Measurements from ENCODE around the gene PRSS1. TPM values are rescaled to one million over a fixed set of nuclear protein-coding genes. Genes with fewer than 3 reads are reported as not detected.

Gene PRSS1
- total RNA-seq, 6 donors from 2014 or later = 9.8 to 20.6 TPM; not detected in 4

DNA sequence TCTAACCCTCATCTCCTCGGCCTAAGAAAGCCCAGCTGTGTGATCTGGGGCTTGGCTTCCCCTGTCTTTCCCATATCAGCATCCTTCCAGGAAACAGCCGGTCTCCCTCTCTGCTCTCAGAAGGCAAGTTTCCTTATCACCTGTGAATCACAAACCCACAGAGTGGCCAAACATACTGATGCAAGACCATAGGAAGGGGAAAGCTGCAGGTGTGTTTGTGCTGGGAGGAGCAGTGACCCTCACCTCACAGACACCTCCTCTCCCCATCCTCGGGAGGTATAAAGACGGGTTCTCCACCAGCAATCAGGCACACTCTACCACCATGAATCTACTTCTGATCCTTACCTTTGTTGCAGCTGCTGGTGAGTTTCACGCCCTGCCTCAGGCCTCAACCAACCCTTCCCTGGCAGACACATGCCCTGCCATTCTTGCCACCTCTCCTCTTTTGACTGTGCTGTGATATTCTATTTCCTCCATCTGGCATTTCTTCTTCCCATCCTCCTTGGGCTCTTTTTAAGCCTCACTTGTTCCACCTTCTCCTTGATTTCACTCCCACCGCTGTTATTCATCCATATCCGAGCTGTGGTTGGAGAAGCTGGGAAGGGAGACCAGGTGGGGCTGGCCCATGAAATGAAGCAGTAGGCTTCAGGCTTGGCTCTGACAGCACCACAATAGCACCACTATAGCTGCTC is 21.5 kb downstream of the PRSS1 start, which contains the start of gene PRSS2:
PRSS2 (plus strand) TSS at position 310 of the 692 bp plus-strand sequence; CDS start at position 323, 13 bp downstream.
- no peaks in the 10 kb centered on the region for H3K36me3 ChIP-seq
- H3K9me3 ChIP-seq = no peaks in the 10 kb centered on the region
- H3K27me3 ChIP-seq = no peaks in the 10 kb centered on the region
- TF ChIP-seq POLR2A (IDR thresholded peaks at IDR 0.05) (no peak), POLR2AphosphoS5 (IDR thresholded peaks at IDR 0.05) (no peak)
- TF ChIP-seq, protein P1, sequence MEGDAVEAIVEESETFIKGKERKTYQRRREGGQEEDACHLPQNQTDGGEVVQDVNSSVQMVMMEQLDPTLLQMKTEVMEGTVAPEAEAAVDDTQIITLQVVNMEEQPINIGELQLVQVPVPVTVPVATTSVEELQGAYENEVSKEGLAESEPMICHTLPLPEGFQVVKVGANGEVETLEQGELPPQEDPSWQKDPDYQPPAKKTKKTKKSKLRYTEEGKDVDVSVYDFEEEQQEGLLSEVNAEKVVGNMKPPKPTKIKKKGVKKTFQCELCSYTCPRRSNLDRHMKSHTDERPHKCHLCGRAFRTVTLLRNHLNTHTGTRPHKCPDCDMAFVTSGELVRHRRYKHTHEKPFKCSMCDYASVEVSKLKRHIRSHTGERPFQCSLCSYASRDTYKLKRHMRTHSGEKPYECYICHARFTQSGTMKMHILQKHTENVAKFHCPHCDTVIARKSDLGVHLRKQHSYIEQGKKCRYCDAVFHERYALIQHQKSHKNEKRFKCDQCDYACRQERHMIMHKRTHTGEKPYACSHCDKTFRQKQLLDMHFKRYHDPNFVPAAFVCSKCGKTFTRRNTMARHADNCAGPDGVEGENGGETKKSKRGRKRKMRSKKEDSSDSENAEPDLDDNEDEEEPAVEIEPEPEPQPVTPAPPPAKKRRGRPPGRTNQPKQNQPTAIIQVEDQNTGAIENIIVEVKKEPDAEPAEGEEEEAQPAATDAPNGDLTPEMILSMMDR (IDR thresholded peaks at IDR 0.05) = no peak
- H3K4me1 ChIP-seq = no peaks in the 10 kb centered on the region
- no peak within 1 kb of the TSS for H3K4me3 ChIP-seq
- DNase-seq (no peak), ATAC-seq (ENCODE audit: low FRiP score in 2 of 2) (no peak)
- H3K27ac ChIP-seq = no peak within 1 kb of the TSS
- WGBS, 2 donors = 70 to 77% methylated on average over 7 of the region's 7 CpGs

DNA sequence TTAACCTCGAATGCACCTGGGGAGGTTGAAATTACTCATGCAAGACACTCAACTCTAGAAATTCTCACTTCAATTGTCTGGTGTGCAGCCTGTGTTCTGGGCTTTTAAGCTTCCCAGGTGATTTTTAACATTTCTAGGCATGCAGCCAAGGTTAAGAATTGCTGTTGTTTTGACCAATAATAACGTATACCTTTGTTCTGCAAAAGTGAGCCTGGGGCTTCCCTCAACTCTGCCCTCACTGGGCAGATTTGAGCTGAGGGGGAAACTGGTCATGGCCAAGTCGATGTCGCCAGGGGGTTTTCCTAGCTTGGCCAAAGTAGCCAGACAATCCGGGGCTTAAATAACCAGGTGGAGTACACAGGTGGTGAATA is 22.1 kb downstream of the PRSS1 start:
- H3K27ac ChIP-seq = no peak overlapping the region
- no peaks in the 10 kb centered on the region for H3K36me3 ChIP-seq
- no peaks in the 10 kb centered on the region for H3K9me3 ChIP-seq
- H3K27me3 ChIP-seq = no peaks in the 10 kb centered on the region
- H3K4me3 ChIP-seq = no peak overlapping the region
- TF ChIP-seq POLR2A (IDR thresholded peaks at IDR 0.05) (no peak), POLR2AphosphoS5 (IDR thresholded peaks at IDR 0.05) (no peak), EP300 (IDR thresholded peaks at IDR 0.05) (no peak)
- TF ChIP-seq, protein P1 (IDR thresholded peaks at IDR 0.05) = no peak
- 66 to 71% methylated on average over 5 of the region's 5 CpGs for WGBS, 2 donors
- DNase-seq (no peak), ATAC-seq (ENCODE audit: low FRiP score in 2 of 2) (no peak)
- H3K4me1 ChIP-seq = no peaks in the 10 kb centered on the region

DNA sequence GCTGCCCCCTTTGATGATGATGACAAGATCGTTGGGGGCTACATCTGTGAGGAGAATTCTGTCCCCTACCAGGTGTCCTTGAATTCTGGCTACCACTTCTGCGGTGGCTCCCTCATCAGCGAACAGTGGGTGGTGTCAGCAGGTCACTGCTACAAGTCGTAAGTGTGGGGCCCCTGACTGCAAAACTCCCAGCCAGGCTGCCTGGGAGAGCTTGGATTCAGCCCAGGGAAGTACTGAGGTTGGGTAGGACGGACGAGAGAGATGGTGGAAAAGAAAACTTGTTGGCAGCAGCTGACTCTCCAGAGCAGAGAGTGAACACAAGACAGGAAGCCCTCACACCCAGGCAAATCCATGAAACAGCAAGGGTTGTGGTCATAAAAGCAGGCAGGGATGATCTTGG is 22.8 kb downstream of the PRSS1 start:
- Histone ChIP-seq H3K4me1 (no peaks in the 10 kb centered on the region), H3K9me3 (no peaks in the 10 kb centered on the region), H3K4me3 (no peak overlapping the region), H3K27me3 (no peaks in the 10 kb centered on the region), H3K27ac (no peak overlapping the region), H3K36me3 (no peaks in the 10 kb centered on the region)
- WGBS, 2 donors = 38 to 55% methylated on average over 6 of the region's 6 CpGs
- no peak for ATAC-seq (ENCODE audit: low FRiP score in 2 of 2)
- no peak for DNase-seq
- TF ChIP-seq, protein P1 (IDR thresholded peaks at IDR 0.05) = no peak
- no peak for TF ChIP-seq POLR2A (IDR thresholded peaks at IDR 0.05)
- no peak for TF ChIP-seq POLR2AphosphoS5 (IDR thresholded peaks at IDR 0.05)
- TF ChIP-seq EP300 (IDR thresholded peaks at IDR 0.05) = no peak

DNA sequence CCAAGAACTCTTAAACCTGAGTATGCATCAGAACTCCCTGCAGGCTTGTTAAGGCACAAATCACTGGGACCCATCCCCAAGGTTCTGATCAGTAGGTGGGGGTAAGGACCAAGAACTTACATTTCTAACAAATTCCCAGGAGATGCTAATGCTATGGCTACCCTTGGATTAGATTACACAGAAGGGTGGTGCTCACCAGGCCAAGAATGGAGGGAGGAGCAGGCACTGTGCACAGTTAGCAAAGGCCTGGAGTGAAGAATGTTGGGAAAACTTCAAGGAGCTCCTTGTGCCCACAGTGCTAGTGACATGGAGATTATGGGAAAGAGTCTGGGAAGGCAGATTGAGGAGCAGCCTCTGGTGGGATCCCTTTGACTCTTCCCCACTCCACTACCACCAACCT is 23.4 kb downstream of the PRSS1 start:
- no peak for DNase-seq
- no peak for TF ChIP-seq EP300 (IDR thresholded peaks at IDR 0.05)
- TF ChIP-seq POLR2AphosphoS5 (IDR thresholded peaks at IDR 0.05) = no peak
- TF ChIP-seq, protein P1 (IDR thresholded peaks at IDR 0.05) = no peak
- TF ChIP-seq POLR2A (IDR thresholded peaks at IDR 0.05) = no peak
- Histone ChIP-seq H3K27me3 (no peaks in the 10 kb centered on the region), H3K9me3 (no peaks in the 10 kb centered on the region), H3K27ac (no peak overlapping the region), H3K4me3 (no peak overlapping the region), H3K36me3 (no peaks in the 10 kb centered on the region), H3K4me1 (no peaks in the 10 kb centered on the region)
- no peak for ATAC-seq (ENCODE audit: low FRiP score in 2 of 2)

DNA sequence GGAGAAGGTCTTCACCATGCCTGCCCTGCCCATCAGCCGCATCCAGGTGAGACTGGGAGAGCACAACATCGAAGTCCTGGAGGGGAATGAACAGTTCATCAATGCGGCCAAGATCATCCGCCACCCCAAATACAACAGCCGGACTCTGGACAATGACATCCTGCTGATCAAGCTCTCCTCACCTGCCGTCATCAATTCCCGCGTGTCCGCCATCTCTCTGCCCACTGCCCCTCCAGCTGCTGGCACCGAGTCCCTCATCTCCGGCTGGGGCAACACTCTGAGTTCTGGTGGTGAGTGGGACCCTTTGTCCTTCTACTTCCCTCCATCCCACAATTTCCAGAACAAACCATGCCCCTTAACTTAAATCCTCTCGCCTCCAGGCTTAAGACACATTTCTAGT is 24.0 kb downstream of the PRSS1 start:
- no peak for ATAC-seq (ENCODE audit: low FRiP score in 2 of 2)
- 85 to 86% methylated on average over 12 of the region's 12 CpGs for WGBS, 2 donors
- no peak overlapping the region for H3K27ac ChIP-seq
- H3K9me3 ChIP-seq = no peaks in the 10 kb centered on the region
- no peak overlapping the region for H3K4me3 ChIP-seq
- H3K27me3 ChIP-seq = no peaks in the 10 kb centered on the region
- H3K36me3 ChIP-seq = no peaks in the 10 kb centered on the region
- peak in 1 of 2 donors; percentile 36 for DNase-seq
- no peaks in the 10 kb centered on the region for H3K4me1 ChIP-seq
- no peak for TF ChIP-seq POLR2A (IDR thresholded peaks at IDR 0.05)
- TF ChIP-seq EP300 (IDR thresholded peaks at IDR 0.05) = no peak
- TF ChIP-seq POLR2AphosphoS5 (IDR thresholded peaks at IDR 0.05) = no peak
- TF ChIP-seq, protein P1 (IDR thresholded peaks at IDR 0.05) = no peak

All from upper lobe of left lung (tissue), 6 donors.